KMS-11 (cell line): ENCODE measurements around the gene CDH20.

Experiments used
- H2AFZ ChIP-seq: fragments of 200-600 bp; sonication (generic); 2 replicates; pipeline ENCODE4 v1.6.1; 2016; ENCODE audit warnings: antibody characterized with exemption, mixed run types, low read depth
- H3K27ac ChIP-seq: fragments of 200-600 bp; sonication (generic); 2 replicates; pipeline ENCODE4 v1.6.1; 2016; ENCODE audit warnings: mild to moderate bottlenecking, mixed run types
- H3K27me3 ChIP-seq: fragments of 200-600 bp; sonication (generic); 2 replicates; pipeline ENCODE4 v1.6.1; 2017; ENCODE audit warnings: mild to moderate bottlenecking, low read depth, mixed run types, moderate library complexity; ENCODE audit not compliant: insufficient read depth
- H3K36me3 ChIP-seq: fragments of 200-600 bp; sonication (generic); 2 replicates; pipeline ENCODE4 v1.6.1; 2017; ENCODE audit warnings: mild to moderate bottlenecking, mixed run types; ENCODE audit not compliant: insufficient read depth
- H3K4me1 ChIP-seq: fragments of 200-600 bp; sonication (generic); 2 replicates; pipeline ENCODE4 v1.6.1; 2016; ENCODE audit warnings: mild to moderate bottlenecking, low read depth, mixed run types; ENCODE audit not compliant: poor library complexity, severe bottlenecking
- H3K4me2 ChIP-seq: fragments of 200-600 bp; sonication (generic); 2 replicates; pipeline ENCODE4 v1.7.0; 2016; ENCODE audit warnings: mild to moderate bottlenecking, mixed run types
- H3K4me3 ChIP-seq: fragments of 200-600 bp; sonication (generic); IDR thresholded peaks from 2 replicates; pipeline ENCODE4 v1.6.1; 2017; ENCODE audit warnings: low read depth, low read length, mixed read lengths; ENCODE audit not compliant: insufficient read depth
- H3K79me2 ChIP-seq: fragments of 200-600 bp; sonication (generic); 2 replicates; pipeline ENCODE4 v1.6.1; 2016; ENCODE audit warnings: low read depth, mixed run types; ENCODE audit not compliant: insufficient read depth
- H3K9ac ChIP-seq: fragments of 200-600 bp; sonication (generic); 2 replicates; pipeline ENCODE4 v1.6.1; 2016; ENCODE audit warnings: mild to moderate bottlenecking, mixed run types
- H4K20me1 ChIP-seq: fragments of 200-600 bp; sonication (generic); 2 replicates; pipeline ENCODE4 v1.6.1; 2016; ENCODE audit warnings: mild to moderate bottlenecking, mixed run types; ENCODE audit not compliant: insufficient read depth
- CTCF ChIP-seq: fragments of 200-600 bp; sonication (generic); conservative IDR thresholded peaks from 2 replicates; pipeline ENCODE4 v1.6.1; 2017; ENCODE audit warnings: low read depth, mild to moderate bottlenecking, antibody characterized with exemption, low read length, moderate library complexity, mixed read lengths

Gene CDH20

GRCh38 chr18:61575419-61575818 is 242.2 kb downstream of the CDH20 start:
- H4K20me1 ChIP-seq = no peaks in the 10 kb centered on the region
- H3K4me2 ChIP-seq = no peak overlapping the region
- H3K27me3 ChIP-seq = no peaks in the 10 kb centered on the region
- H2AFZ ChIP-seq = no peak overlapping the region
- no peak overlapping the region for H3K4me3 ChIP-seq
- TF ChIP-seq CTCF = no peak
- no peaks in the 10 kb centered on the region for H3K36me3 ChIP-seq
- H3K9ac ChIP-seq = no peak overlapping the region
- no peaks in the 10 kb centered on the region for H3K4me1 ChIP-seq
- H3K79me2 ChIP-seq = no peaks in the 10 kb centered on the region
- H3K27ac ChIP-seq = no peak overlapping the region

- Histone ChIP-seq H2AFZ (no peak overlapping the region), H3K27ac (no peak overlapping the region), H3K27me3 (no peaks in the 10 kb centered on the region), H3K9ac (no peak overlapping the region), H3K36me3 (no peaks in the 10 kb centered on the region), H4K20me1 (no peaks in the 10 kb centered on the region), H3K4me3 (no peak overlapping the region), H3K79me2 (no peaks in the 10 kb centered on the region), H3K4me2 (no peak overlapping the region), H3K4me1 (no peaks in the 10 kb centered on the region)
- no peak for TF ChIP-seq CTCF
Measured at GRCh38 chr18:61578846-61579245, 245.6 kb downstream of the CDH20 start.

- no peak overlapping the region for H3K4me2 ChIP-seq
Measured at GRCh38 chr18:61579581-61579980, 246.4 kb downstream of the CDH20 start.

GRCh38 chr18:61580046-61580445 is 246.8 kb downstream of the CDH20 start:
- Histone ChIP-seq H3K79me2 (no peaks in the 10 kb centered on the region), H2AFZ (no peak overlapping the region), H3K4me2 (no peak overlapping the region), H4K20me1 (no peaks in the 10 kb centered on the region), H3K9ac (no peak overlapping the region), H3K4me3 (no peak overlapping the region), H3K27ac (no peak overlapping the region), H3K27me3 (no peaks in the 10 kb centered on the region), H3K36me3 (no peaks in the 10 kb centered on the region), H3K4me1 (no peaks in the 10 kb centered on the region)
- TF ChIP-seq CTCF = no peak

More at GRCh38 chr18:61579581-61579980, 246.4 kb downstream of the CDH20 start:
- Histone ChIP-seq H3K4me3 (no peak overlapping the region), H3K9ac (no peak overlapping the region), H2AFZ (no peak overlapping the region), H3K79me2 (no peaks in the 10 kb centered on the region), H3K36me3 (no peaks in the 10 kb centered on the region), H3K4me1 (no peaks in the 10 kb centered on the region), H3K27me3 (no peaks in the 10 kb centered on the region), H3K27ac (no peak overlapping the region), H4K20me1 (no peaks in the 10 kb centered on the region)
- TF ChIP-seq CTCF = no peak
